GM18520 (cell line): ENCODE measurements around the gene SMIM41.

Experiments
- ATAC-seq: cut with Tn5 transposase; IDR thresholded peaks from one replicate; pipeline ENCODE4 v1.9.1; 2021; ENCODE audit not compliant: unreplicated experiment

The SMIM41 gene

DNA sequence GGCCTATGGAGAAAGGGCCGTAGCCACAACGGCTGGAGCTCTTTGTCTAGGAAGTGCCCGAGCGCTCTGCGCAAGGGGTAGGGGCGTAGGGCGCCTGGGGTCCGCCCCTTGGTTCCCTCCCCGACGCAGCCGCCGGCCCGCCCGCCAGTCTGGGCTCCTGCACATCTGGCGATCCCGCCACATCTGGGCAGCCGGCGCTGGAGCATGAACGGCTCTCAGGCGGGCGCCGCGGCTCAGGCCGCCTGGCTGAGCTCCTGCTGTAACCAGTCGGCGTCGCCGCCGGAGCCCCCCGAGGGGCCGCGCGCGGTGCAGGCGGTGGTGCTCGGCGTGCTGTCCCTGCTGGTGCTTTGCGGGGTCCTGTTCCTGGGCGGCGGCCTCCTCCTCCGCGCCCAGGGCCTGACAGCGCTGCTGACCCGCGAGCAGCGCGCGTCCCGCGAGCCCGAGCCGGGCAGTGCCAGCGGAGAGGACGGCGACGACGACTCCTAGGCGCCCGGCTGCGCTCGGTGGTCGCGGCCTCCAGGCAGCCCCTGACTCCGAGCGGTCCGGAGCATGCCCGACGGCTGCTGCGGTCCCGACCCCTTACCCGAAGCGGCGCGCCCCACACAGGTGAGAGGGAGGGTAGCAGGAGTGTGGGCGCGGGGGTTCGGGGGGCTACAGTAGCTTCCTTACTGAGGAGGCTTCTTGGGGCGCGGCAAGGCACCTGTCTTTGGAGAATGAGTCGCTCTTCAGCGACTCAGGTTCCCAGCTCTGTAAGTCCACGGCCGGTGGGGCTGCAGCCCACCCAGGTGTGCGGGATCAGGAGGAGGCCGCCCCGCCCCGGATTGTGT, at the start of gene SMIM41:
TSS of gene SMIM41 (plus strand) at position 129 of the 827 bp plus-strand sequence. CDS start at position 205, 76 bp downstream.
- ATAC-seq, result no peak

DNA sequence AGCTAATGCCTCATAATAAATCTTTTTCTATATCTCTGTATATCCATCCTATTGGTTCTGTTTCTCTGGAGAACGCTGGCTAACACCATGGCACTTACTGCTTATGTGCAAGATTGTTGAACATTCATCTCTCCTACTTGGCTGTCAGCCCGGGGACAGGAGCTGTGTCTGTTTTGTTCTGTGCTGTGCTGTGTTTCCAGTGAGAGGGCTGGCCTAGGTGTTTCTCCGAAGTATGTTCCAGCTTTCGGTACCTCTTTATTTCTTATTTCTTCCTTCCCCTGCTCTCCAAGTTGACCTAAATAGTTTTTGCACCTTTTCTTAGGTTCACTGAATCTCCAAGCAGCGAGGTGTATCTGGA, 47.1 kb upstream of the SMIM41 start:
- ATAC-seq, result no peak

DNA sequence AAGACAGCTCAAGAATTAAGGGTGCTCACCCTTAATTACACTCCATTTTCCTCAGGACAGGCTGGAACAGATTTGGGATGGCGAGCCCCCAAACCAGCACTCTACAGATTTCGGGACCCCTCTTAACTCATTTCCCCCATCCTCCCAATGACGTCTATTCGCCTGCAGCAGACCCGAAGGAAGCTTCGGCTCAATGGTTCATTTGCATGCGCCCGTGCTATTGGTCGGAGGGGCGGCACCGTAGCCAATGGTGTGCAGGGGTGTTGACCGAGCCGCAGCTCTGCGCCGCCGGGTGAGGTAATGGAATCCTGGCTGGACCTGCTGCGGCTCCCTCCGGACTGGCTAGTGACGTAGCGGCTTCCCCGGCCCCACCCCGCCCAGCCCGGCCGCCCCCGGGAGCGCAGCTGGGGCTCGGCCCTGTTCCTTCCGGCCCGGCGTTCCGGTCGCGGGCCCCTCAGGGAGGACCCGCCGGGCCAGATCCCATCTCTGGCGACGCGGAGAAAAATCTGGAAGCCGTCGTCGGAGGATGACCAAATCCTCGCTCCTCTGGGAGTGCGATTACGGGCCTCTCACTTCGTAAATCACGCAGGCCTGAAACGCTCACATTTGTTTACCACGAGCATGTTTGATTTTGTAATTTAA, 46.6 kb upstream of the SMIM41 start:
- peak; percentile 89 for ATAC-seq

DNA sequence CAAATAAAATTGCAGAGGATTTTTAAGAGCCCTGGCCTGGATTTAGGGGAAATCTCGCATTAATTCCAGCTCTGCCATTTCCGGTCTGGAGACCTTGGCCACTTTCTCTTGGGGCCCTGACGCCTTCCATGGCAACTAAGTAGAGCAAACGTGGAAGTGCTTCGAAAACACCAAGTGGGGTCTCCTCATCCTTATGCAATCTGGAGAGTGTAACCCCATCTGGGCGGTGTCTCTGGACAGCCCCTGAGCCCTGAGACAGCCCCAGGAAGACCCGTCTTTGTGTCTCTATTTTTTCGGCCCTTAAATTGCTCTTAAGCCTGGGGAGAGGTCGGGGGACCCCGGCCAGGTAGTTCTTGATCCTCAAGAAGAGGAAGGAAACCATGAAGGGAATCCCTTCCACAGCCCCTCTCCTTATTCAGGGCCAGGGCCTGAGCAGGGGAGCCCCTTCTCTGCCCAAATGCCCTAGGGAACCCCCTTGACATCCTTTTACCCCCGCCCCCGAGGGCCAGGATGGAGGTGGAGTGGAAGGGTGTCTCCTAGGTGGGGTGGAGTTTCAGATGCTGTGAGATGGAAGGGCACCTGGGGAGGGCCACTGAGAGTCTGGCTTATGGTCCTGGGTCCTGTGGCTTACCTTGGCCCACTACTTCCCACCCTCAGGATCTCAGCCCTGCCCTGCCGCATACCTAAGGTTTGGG, 45.9 kb upstream of the SMIM41 start:
- no peak for ATAC-seq

DNA sequence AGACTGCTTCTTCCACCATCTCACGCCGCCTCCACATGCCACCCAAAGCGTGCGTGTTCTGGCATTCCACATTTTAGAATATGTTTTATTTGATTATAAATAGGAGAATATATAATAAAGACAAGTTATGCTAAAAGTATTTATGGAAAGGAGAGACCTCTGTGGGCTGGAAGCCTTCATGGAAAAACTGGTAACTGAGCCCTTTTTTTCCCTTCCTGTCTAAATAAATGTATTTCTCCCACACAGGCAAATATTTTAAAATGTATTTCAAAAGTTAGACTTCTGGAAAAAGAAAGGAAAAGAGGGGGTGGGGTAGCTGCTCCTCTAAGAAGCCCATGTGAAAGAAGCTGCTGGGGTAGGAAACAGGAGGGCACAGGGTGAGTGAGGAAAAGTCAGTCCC, 44.3 kb upstream of the SMIM41 start:
- ATAC-seq, result no peak

DNA sequence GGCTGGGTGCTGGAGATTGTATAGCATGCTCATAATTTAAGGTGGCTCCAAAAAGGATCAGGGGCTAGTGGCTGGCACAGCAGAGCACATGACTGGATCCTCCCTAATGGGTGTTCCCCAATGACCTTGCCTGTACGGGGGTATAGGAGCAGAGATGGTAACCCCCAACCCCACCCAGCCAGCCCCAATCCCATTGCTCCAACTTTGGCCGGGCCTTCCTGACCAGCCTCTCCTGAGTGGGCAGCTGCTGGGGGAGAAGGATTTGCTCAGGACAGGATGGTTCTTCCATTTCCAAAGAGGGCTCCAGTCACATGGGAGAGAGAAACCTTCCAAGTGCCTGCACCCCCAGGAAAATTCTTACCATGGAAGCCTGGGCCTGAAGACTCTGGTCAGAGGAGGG, 43.6 kb upstream of the SMIM41 start:
- no peak for ATAC-seq

DNA sequence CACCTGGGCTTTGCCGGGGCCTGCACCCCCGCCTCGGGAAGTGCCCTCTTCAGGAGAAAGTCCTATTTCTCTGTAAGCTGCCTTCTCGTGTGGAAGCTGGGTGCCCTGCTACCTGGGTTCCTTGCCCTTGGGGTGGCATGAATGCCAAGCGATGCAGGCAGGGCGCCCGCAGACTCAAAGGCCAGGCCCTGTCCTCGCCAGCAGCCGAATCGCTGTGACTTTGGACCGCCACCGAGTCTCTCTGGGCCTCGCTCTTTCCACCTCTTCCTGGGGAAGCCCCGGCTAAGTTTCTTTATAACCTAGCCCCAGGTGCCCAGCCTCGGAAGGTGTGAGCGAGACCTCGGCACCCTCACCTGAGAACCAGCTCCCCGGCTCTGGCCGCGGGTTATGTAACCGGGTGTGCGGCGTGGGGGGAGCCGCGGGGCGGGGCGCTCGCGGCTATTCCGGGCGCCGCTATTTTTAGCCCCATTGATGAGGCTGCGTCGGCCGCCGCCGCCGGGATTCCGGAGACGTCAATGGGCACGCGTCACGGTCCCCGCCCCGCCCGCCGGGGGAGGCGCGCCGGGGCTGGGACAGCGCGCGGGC, 42.8 kb upstream of the SMIM41 start:
- peak; percentile 37 for ATAC-seq

DNA sequence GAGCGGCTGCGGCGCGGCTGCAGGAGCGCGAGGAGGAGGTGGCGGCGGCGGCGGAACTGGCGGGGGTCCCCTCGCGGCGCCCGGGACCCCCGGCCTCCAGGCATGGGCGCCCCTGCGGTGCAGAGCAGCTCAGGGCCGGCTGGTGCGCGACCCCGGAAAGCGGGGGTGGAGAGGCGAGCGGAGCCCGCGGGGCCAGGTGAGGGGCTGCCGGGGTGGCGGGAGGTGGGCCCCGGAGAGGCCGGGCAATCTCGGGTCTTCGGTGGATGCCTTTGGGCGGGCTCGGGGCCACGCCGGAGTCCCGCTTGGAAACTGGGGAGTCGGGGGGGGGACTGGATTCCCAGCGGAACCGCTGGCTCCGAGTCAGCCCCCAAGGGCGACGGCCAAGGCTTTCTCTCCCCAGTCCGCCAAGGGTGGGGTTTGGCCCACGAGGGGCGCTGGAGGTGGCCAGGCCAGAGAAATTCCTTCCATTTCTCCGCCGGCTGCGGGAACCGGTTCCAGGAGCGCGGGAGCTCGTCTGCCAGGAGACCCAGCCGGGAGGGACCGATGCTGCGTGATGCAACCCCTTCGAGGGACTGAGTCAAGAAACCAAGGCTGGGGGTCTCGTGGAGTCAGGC, 42.1 kb upstream of the SMIM41 start:
- ATAC-seq, result no peak

DNA sequence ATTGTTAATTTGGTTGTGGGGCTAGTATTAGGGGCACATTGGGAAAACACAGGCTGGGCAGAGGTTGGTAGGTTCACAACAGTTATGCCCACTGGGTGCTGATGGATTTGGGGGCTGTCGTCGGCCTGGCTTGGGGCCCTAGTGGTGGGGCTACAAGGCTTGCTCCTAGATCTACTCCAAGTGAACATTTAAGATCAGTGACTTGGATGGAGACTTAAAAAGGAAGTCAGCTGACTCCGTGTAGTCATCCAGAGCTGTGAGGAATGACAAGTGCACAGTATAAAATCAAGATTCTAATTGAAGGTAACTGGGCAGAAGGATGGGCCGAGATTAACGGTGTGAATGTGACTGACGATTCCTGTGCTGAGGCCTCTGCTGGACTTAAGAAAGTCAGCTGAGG, 41.1 kb upstream of the SMIM41 start:
- no peak for ATAC-seq

DNA sequence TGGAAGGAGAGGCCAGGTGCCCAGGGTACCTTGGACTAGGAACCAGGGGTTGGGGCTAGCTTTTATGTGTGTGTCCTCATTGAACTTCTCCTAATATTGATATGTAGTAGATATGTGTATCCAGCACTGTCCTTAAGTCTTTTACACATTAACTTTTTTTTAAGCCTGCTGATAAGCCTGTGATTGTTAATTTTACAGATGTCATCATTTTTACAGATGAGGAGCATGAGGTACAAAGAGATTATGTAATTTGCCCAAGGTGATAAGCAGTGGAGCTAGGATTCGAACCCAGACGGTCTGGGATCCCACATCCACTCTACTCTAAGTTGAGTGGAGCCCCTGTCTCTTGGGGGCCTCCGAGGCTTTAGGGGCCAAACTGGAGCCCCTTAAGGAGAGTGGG, 38.5 kb upstream of the SMIM41 start:
- ATAC-seq, result no peak

DNA sequence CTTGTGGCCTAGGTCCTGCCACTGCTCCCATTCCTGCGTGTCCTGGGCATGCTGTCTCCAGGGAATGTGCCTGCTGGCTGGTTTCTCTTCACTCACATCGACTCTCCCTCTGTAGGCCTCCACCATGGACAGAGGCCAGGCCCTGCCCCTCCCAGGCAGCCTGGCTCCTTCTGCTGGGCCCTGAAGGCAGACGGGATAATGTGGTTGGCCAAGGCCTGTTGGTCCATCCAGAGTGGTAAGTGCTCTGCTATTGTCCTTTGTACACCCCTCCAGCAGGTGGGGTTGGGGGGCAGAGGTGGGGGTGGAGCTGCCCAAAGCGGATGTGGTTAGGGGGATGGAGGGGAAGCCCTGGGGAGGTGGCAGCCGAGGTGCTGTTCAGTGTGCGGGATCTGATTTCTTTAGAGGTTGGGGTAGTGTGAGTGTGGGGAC, 37.8 kb upstream of the SMIM41 start:
- no peak for ATAC-seq

DNA sequence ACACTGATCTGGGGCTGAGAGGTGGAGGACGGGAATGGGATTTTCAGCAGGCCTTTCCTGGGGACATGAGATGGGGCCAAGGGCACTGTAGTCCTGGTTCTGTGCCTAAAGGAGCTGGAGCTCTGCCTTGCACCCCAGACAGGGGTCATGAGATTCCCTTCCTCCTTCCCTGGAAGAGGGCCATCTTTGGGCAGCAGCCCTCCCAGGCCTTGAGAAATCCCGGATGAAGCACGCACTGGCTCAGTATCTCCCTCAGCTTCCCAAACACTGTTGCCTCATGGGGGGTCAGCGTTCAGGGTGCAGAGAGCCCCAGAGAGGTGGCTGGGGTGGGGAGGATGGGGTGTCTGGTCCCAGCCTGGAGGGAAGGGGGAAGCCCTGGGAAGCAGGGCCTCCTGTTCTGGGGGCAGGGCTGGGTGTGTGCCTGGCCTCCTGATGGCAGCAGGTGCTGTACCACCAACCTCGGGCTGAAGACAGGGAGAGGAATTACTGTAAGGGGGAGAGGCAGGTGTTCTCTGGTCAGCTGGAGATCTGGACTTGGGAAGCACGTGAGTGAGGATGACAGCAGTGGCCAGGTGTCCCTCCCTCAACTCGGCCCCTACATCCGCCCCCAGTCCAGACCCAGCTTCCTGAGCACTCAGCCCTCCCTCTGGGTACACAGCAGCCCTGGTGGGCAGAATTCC, 36.7 kb upstream of the SMIM41 start:
- ATAC-seq, result no peak

DNA sequence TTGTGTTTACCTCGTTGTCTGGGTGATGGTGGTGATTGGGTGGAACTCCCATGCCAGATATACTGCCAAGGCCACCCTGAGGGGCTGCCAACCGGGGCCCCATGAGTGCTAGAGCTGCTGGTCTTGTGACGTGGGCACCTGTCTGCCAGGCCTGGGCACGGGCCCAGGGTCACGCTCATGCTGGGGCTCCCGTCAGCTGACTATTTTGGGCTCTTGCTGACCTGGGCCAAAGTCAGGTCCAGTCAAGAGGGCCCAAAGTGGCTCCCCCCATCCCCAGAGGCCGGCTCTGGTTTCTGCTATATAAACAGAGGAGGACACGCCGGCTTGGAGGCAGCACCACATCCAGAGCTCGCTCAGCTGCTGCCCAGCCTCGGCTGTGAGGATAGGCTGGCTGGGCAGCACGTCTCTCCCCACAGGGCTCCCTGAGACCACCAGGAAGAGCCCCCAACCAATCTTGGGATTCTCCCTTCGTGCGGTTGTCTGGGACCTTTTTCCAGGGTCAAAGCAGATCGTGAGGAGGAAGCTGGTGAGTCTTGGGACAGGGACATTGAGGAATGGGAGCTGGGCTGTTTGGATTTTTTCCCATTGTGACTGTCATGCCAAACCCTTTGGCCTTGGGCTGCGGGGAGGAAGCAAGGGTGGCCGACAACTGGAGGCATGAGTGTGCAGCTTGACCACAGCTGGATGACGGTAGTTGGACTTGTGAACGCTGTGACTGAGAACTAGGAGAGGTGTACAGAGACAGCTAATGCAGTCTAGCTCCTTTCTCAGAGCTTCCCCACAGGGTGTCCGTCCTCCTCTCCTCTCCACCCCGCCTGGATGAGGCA, 35.9 kb upstream of the SMIM41 start:
- no peak for ATAC-seq

DNA sequence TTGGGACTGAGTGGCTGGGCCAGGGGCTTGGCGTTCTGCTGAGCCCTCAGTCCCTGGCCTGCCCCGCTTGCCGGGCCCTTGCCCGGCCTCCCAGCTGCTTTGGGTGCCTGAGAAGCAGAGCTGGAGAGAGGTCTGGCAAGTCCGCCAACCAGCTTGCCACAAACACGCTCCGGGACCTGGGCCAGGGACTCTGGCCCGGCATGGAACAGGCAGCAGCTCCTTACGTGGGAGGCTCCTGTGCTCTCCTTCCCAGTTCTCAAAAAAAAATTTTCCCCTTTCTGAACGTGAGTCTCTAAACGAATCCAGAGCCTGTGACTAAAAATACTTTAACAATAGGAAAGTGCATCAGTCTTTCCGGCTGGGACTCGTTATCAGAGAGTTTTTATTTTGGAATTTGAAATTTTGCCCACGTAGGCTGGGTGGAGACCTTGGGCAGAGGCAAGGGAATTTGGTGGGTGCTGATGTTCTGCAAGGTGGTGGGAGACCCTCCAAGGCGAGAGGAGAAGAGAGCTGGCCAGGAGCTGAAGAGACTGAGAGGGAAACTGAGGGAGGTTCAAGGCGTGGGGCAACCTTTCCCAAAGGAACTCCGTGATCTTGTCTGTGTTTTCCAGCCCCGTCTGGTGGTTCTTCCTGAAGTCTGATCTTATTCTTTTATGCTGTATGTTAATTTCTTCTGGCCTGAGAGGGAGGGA, 35.1 kb upstream of the SMIM41 start:
- no peak for ATAC-seq

DNA sequence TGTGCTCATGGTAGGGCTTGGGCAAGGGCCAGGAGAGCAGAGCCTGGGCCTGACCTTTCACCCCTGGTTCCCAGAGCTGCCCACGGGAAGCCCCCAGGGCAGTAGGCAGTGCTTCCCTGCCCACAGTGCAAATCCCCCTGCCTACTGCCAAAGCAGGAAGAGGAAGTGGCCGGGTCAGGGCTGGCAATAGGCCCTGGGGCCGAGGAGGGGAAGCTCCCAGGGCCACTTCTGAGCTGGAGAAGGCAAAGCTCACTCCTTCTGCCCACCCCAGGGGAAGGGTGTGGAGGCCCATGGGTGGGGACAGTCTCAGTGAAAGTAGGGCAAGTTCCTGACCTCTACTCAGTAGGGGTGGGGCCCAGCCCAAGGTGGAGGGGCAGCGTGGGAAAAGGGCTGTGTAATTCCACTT, 33.7 kb upstream of the SMIM41 start:
- no peak for ATAC-seq

DNA sequence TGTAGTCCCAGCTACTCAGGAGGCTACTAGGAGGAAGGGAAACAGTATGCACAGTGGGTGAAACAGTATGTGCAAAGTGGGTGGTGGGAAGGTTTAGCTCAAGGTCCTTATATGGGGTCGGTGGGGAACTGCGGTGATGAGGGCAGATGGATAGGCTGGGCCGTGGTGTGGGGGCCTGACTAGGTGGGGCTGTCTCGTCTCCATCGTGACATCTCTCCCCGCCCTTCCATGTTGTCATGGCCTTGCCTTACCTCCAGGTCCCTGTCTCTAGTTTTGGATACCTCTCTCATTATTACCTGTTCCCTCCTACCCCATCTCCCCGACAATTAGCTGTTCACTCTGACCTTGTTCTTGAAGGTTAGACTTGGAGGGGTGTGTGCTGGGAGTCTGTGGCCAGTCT, 32.6 kb upstream of the SMIM41 start:
- no peak for ATAC-seq

DNA sequence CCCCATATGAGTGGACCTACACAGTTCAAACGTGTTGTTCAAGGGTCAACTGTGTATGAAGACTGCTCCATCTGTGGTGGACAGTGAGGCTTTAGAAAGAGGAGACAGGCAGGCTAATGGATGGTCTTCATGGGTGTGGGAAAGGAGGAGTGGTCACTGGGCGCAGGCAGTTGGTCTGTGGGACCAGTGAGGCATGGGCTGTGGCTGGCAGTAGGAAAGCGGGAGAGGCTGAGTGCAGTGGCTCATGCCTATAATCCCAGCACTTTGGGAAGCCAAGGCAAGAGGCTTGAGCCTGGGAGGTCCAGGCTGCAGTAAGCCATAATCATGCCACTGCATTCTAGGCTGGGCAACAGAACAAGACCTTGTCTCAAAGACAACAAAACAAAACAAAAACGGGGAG, 30.2 kb upstream of the SMIM41 start:
- no peak for ATAC-seq

DNA sequence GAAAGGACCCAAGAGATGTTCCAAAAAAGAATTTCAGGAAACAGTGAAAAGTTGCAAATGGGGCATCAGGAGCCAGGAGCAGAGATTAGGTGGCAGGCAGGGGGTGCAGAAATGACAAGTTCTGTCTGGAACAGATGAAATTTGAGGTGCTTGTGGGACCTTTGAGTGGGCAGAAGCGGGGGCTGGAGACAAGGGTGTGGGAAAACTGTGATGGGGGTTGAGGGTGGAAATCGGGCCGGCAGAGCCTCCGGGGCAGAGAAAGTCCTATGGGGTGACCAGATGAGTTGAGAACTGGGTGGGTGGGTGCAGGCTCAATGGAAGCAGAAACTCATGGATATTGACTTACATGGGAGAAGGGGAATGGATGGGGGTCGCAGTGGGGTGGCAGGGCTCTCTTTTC, 29.8 kb upstream of the SMIM41 start:
- no peak for ATAC-seq

DNA sequence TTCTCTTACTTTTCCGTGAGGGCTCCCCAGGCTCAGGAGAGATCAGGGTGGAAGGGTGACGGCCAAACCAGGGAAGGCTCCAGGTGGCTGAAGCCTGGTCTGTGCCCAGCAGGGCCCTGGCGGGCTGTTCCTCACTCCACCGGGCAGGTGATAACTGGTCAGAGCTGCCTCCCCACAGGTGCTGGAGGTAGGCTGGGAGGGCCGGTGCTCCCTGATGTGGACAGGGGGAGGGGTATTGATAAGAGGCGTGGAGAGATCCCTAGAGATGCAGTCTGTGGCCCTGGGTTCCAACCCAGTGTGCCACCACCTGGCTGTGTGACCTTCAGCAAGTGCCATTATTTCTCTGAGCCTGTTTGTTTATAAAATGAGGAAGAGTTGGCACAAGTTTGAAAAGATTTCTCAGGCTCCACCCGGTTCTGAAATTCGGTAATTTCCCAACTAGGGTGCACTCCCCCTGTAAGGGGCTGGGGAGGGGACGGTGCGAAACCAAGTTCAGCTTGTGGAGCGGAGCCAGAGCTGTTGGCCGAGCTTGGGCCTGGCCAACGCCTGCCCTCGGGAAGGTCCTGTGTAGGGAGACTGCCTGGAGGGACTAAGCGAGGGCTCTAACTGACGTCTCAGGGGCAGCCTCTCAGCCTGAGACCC, 29.3 kb upstream of the SMIM41 start:
- ATAC-seq, result no peak
